GM12891 (cell line): ENCODE measurements around the gene GJD3.

Source experiments
- POLR2A ChIP-seq: IDR thresholded peaks from 2 replicates; pipeline ENCODE4 v1.6.1; 2011; ENCODE audit warnings: low read depth, low read length, control low read depth
- POLR2AphosphoS5 ChIP-seq: IDR thresholded peaks from 2 replicates; pipeline ENCODE4 v1.6.1; 2011; ENCODE audit warnings: low read depth, low read length, control low read depth

DNA sequence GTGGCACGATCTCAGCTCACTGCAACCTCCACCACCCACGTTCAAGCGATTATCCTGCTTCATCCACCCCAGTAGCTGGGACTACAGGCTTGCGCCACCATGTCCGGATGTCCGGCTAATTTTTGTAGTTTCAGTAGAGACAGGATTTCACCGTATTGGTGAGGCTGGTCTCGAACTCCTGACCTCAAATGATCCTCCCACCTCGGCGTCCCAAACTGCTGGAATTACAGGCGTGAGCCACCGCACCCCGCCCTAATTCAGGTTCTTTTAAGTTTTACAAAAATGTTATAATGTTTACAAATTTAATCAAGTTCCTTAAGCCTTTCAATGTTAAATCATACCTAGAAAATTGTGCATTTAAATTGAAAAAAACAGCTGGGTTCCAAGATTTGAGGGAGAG lies 13.3 kb upstream of the GJD3 start:
- TF ChIP-seq POLR2AphosphoS5 (no peak), POLR2A (no peak)
